HepG2 (cell line): ENCODE measurements around the gene ZNF584. TPM values are rescaled to one million over a fixed set of nuclear protein-coding genes. Genes with fewer than 3 reads are reported as not detected.

ENCODE experiments used
- CBFB ChIP-seq: sonication (generic); formaldehyde crosslinking; IDR thresholded peaks from 2 replicates; pipeline ENCODE4 v1.4.0; 2020; ENCODE audit warnings: missing genetic modification reagents
- CEBPB ChIP-seq: IDR thresholded peaks from 2 replicates; pipeline ENCODE4 v1.6.1; 2011; ENCODE audit warnings: low read depth, low read length, improper control_type of control experiment, borderline replicate concordance
- GLI4 ChIP-seq: sonication (generic); formaldehyde crosslinking; IDR thresholded peaks from 2 replicates; pipeline ENCODE4 v1.5.1; 2020; ENCODE audit warnings: missing genetic modification reagents, mild to moderate bottlenecking, moderate library complexity, borderline replicate concordance
- HNRNPLL ChIP-seq: fragments of 200-400 bp; formaldehyde crosslinking; IDR thresholded peaks from 2 replicates; pipeline ENCODE4 v1.6.1; 2017; ENCODE audit warnings: mild to moderate bottlenecking, low read depth, low read length; ENCODE audit not compliant: poor library complexity, severe bottlenecking
- JUND ChIP-seq: sonication (generic); formaldehyde crosslinking; IDR thresholded peaks from 2 replicates; pipeline ENCODE4 v1.8.0; 2022; ENCODE audit warnings: mild to moderate bottlenecking, missing genetic modification reagents
- MAFG ChIP-seq: sonication (generic); formaldehyde crosslinking; IDR thresholded peaks from 2 replicates; pipeline ENCODE4 v1.5.1; 2020; ENCODE audit warnings: mild to moderate bottlenecking, missing genetic modification reagents
- MLLT10 ChIP-seq: sonication (generic); formaldehyde crosslinking; IDR thresholded peaks from 2 replicates; pipeline ENCODE4 v1.4.0; 2020; ENCODE audit warnings: missing genetic modification reagents
- MTA1 ChIP-seq: sonication (generic); formaldehyde crosslinking; IDR thresholded peaks from 2 replicates; pipeline ENCODE4 v1.4.0; 2020; ENCODE audit warnings: missing genetic modification reagents, mild to moderate bottlenecking, borderline replicate concordance
- NCOA1 ChIP-seq: sonication (generic); formaldehyde crosslinking; IDR thresholded peaks from 2 replicates; pipeline ENCODE4 v1.9.0; 2021; ENCODE audit warnings: missing genetic modification reagents
- NFIC ChIP-seq: IDR thresholded peaks from 2 replicates; pipeline ENCODE4 v1.6.1; 2012; ENCODE audit warnings: mild to moderate bottlenecking, low read length, inconsistent platforms
- NFKBIZ ChIP-seq: IDR thresholded peaks from 2 replicates; pipeline ENCODE4 v1.6.1; 2018; ENCODE audit warnings: missing genetic modification reagents, missing compliant biosample characterization
- NR1H2 ChIP-seq: sonication (generic); formaldehyde crosslinking; IDR thresholded peaks from 2 replicates; pipeline ENCODE4 v1.8.1; 2022; ENCODE audit warnings: low read depth, missing genetic modification reagents, borderline replicate concordance
- PTBP1 ChIP-seq: fragments of 200-400 bp; formaldehyde crosslinking; IDR thresholded peaks from 2 replicates; pipeline ENCODE4 v1.6.1; 2018; ENCODE audit warnings: low read length, low read depth; ENCODE audit not compliant: poor library complexity, severe bottlenecking
- SMAD1 ChIP-seq: sonication (generic); formaldehyde crosslinking; IDR thresholded peaks from 2 replicates; pipeline ENCODE4 v1.4.0; 2020; ENCODE audit warnings: missing genetic modification reagents, low read depth, mild to moderate bottlenecking, borderline replicate concordance
- SPEN ChIP-seq: sonication (generic); formaldehyde crosslinking; IDR thresholded peaks from 2 replicates; pipeline ENCODE4 v1.5.1; 2020; ENCODE audit warnings: low read depth, mild to moderate bottlenecking, missing genetic modification reagents
- TCF7 ChIP-seq: sonication (generic); IDR thresholded peaks from 2 replicates; pipeline ENCODE4 v1.6.1; 2016; ENCODE audit warnings: antibody characterized with exemption, low read depth
- TMF1 ChIP-seq: sonication (generic); formaldehyde crosslinking; IDR thresholded peaks from 2 replicates; pipeline ENCODE4 v1.8.1; 2022; ENCODE audit warnings: low read depth, missing genetic modification reagents
- ZNF205 ChIP-seq: IDR thresholded peaks from 2 replicates; pipeline ENCODE4 v1.6.1; 2018; ENCODE audit warnings: missing biosample characterization, missing genetic modification reagents
- ZNF207 ChIP-seq: fragments of 450-650 bp; IDR thresholded peaks from 2 replicates; pipeline ENCODE4 v1.6.1; 2016; ENCODE audit warnings: antibody characterized with exemption, borderline replicate concordance
- ZNF329 ChIP-seq: sonication (generic); formaldehyde crosslinking; IDR thresholded peaks from 2 replicates; pipeline ENCODE4 v1.9.0; 2021; ENCODE audit warnings: low read depth, mild to moderate bottlenecking, missing genetic modification reagents
- ZNF768 ChIP-seq: sonication (generic); formaldehyde crosslinking; IDR thresholded peaks from 2 replicates; pipeline ENCODE4 v1.4.0; 2020; ENCODE audit warnings: missing genetic modification reagents
- ZNF776 ChIP-seq: sonication (generic); formaldehyde crosslinking; IDR thresholded peaks from 2 replicates; pipeline ENCODE4 v1.4.0; 2020; ENCODE audit warnings: mild to moderate bottlenecking, missing genetic modification reagents
- polyA plus RNA-seq, 8 experiments: library from polyadenylated mRNA; depleted of rRNA in 3 of 8; stranded (reverse) in 7 of 8; unstranded in 1 of 8; fragments of >200 nt; fragmentation: Illumina TruSeq in 4 of 8; extraction: Trizol in 4 of 8; gene quantifications; 2 replicates each; pipeline versions ENCODE4 v1.2.1 to v1.2.3, GENCODE V29; 2011 to 2016; ENCODE audit warnings: low read depth in 4 of 8, missing spikeins in 1 of 8, mixed read lengths in 1 of 8; ENCODE audit not compliant: insufficient read depth in 1 of 8
- total RNA-seq, 5 experiments: library from RNA; depleted of rRNA; stranded (reverse); fragments of >200 nt; fragmentation: Illumina TruSeq; extraction: Trizol; gene quantifications; 2 replicates each; pipeline ENCODE4 v1.2.3, GENCODE V29; 2016; ENCODE audit warnings: low read depth in 1 of 5
- TF ChIP-seq, protein P1 (sequence below): sonication (generic); formaldehyde crosslinking; IDR thresholded peaks from 2 replicates; pipeline ENCODE4 v1.8.0; 2022; ENCODE audit warnings: mild to moderate bottlenecking, missing genetic modification reagents; ENCODE audit not compliant: insufficient replicate concordance
- TF ChIP-seq, protein P2 (sequence below): sonication (generic); formaldehyde crosslinking; IDR thresholded peaks from 2 replicates; pipeline ENCODE4 v1.4.0; 2020; ENCODE audit warnings: missing genetic modification reagents
- TF ChIP-seq, protein P3 (sequence below): sonication (generic); formaldehyde crosslinking; IDR thresholded peaks from 2 replicates; pipeline ENCODE4 v1.5.0; 2020; ENCODE audit warnings: missing genetic modification reagents
- TF ChIP-seq, protein P4 (sequence below): sonication (generic); formaldehyde crosslinking; IDR thresholded peaks from 2 replicates; pipeline ENCODE4 v1.4.0; 2020; ENCODE audit warnings: missing genetic modification reagents, borderline replicate concordance

ZNF584 gene
- total and polyA plus RNA-seq, 2 of the 13 experiments (the other 11 are each of a cell fraction or from before 2014, with no cell fraction given) = 2.4 to 7.0 TPM

DNA sequence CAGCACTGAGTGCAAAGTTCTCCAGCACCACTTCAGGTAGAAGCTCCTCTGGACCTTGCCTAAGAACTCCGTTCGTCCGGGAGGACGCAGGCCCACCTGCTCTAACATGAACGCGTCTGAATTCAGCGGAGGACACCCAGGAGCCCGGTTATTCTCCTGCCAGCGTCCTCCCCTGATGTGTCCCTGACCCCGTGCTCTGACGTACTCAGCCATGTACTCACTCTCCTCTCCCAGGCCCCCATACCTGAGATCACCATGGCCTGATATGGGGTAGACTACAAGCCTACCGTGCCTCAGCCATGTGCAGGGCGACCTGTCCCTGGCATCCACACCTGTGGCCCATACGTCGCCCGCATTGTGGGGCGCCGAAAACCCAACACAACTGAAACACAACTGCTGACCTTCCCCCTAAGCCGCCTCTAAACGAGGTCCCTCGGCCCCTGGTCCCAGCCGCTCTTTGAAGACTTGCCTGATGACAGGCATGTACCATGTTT lies 744 bp upstream of the ZNF584 start (continued):
- TF ChIP-seq MAFG (CRISPR knock-in tag) = no peak
- TF ChIP-seq, protein P1, sequence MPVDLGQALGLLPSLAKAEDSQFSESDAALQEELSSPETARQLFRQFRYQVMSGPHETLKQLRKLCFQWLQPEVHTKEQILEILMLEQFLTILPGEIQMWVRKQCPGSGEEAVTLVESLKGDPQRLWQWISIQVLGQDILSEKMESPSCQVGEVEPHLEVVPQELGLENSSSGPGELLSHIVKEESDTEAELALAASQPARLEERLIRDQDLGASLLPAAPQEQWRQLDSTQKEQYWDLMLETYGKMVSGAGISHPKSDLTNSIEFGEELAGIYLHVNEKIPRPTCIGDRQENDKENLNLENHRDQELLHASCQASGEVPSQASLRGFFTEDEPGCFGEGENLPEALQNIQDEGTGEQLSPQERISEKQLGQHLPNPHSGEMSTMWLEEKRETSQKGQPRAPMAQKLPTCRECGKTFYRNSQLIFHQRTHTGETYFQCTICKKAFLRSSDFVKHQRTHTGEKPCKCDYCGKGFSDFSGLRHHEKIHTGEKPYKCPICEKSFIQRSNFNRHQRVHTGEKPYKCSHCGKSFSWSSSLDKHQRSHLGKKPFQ (CRISPR knock-in tag) = no peak
- TF ChIP-seq ZNF329 = no peak
- no peak for TF ChIP-seq CEBPB
- TF ChIP-seq SPEN = no peak
- TF ChIP-seq, protein P2, sequence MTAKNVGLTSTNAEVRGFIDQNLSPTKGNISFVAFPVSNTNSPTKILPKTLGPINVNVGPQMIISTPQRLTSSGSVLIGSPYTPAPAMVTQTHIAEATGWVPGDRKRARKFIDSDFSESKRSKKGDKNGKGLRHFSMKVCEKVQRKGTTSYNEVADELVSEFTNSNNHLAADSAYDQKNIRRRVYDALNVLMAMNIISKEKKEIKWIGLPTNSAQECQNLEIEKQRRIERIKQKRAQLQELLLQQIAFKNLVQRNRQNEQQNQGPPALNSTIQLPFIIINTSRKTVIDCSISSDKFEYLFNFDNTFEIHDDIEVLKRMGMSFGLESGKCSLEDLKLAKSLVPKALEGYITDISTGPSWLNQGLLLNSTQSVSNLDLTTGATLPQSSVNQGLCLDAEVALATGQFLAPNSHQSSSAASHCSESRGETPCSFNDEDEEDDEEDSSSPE (CRISPR knock-in tag) = no peak
- no peak for TF ChIP-seq NFKBIZ
- TF ChIP-seq TMF1 = no peak
- no peak for TF ChIP-seq PTBP1
- TF ChIP-seq ZNF205 = no peak
- no peak for TF ChIP-seq MLLT10
- no peak for TF ChIP-seq NR1H2
- TF ChIP-seq GLI4 (CRISPR knock-in tag) = no peak
- TF ChIP-seq ZNF776 (CRISPR knock-in tag) = no peak; the same call in 1 of the 2 replicates
- peak; percentile 31; the same call in 1 of the 2 replicates for TF ChIP-seq JUND (CRISPR knock-in tag)
- TF ChIP-seq NFIC = no peak
- no peak for TF ChIP-seq TCF7
- no peak for TF ChIP-seq ZNF207
- no peak for TF ChIP-seq CBFB (CRISPR knock-in tag)
- TF ChIP-seq, protein P3, sequence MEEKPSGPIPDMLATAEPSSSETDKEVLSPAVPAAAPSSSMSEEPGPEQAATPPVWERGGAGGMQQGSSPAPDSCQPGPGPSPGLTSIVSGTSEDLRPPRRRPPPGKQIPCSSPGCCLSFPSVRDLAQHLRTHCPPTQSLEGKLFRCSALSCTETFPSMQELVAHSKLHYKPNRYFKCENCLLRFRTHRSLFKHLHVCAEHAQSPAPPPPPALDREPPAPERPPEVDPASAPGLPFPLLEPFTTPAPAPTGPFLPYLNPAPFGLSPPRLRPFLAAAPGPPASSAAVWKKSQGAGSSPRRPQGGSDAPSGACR (CRISPR knock-in tag) = peak; percentile 5; the same call in 1 of the 2 replicates
- TF ChIP-seq ZNF768 = no peak
- 0 out of 2 replicates have a peak, but pooled peaks have one; percentile 21 for TF ChIP-seq SMAD1
- peak; percentile 74; the same call in 1 of the 2 replicates for TF ChIP-seq NCOA1 (CRISPR knock-in tag)
- TF ChIP-seq MTA1 = 0 out of 2 replicates have a peak, but pooled peaks have one; percentile 10
- TF ChIP-seq HNRNPLL = no peak
- TF ChIP-seq, protein P4, sequence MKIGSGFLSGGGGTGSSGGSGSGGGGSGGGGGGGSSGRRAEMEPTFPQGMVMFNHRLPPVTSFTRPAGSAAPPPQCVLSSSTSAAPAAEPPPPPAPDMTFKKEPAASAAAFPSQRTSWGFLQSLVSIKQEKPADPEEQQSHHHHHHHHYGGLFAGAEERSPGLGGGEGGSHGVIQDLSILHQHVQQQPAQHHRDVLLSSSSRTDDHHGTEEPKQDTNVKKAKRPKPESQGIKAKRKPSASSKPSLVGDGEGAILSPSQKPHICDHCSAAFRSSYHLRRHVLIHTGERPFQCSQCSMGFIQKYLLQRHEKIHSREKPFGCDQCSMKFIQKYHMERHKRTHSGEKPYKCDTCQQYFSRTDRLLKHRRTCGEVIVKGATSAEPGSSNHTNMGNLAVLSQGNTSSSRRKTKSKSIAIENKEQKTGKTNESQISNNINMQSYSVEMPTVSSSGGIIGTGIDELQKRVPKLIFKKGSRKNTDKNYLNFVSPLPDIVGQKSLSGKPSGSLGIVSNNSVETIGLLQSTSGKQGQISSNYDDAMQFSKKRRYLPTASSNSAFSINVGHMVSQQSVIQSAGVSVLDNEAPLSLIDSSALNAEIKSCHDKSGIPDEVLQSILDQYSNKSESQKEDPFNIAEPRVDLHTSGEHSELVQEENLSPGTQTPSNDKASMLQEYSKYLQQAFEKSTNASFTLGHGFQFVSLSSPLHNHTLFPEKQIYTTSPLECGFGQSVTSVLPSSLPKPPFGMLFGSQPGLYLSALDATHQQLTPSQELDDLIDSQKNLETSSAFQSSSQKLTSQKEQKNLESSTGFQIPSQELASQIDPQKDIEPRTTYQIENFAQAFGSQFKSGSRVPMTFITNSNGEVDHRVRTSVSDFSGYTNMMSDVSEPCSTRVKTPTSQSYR (CRISPR knock-in tag) = no peak
